ENCODE results near the gene CMPK2.

DNA sequence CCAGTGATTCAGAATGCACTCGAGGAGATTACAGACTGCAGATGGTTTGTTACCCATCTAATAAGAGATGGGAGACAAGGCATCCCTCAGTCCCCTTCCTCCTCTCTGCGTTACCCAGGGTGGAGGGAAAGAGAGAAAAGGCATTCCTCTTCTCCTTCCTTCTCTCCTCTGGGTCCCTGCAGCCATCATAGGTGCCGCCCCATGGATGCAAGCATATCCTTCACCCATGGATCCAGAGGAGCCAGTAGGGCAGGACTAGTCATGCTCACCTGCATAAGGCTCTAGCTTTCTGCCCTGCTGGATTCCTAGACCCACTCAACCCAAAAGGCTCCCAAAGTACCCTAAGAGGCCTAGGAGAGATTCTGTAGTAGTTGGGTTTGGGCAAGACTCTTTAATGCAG lies 20.4 kb downstream of the CMPK2 start:
- no peak for TF ChIP-seq TCF7 (IDR thresholded peaks at IDR 0.05; ENCODE audit: borderline replicate concordance)
- TF ChIP-seq PML (IDR thresholded peaks at IDR 0.05; ENCODE audit: low read length), result no peak
- 0 out of 2 replicates have a peak, but pooled peaks have one; percentile 65 for TF ChIP-seq CBX3 (IDR thresholded peaks at IDR 0.05; ENCODE audit: borderline replicate concordance, low read depth)
- no peak for TF ChIP-seq ATF3 (IDR thresholded peaks at IDR 0.05; ENCODE audit: borderline replicate concordance, extremely low read depth, low read depth, low read length)
- no peak for TF ChIP-seq POLR2A (IDR thresholded peaks at IDR 0.05; ENCODE audit: low read depth, low read length)
- TF ChIP-seq, protein P1, sequence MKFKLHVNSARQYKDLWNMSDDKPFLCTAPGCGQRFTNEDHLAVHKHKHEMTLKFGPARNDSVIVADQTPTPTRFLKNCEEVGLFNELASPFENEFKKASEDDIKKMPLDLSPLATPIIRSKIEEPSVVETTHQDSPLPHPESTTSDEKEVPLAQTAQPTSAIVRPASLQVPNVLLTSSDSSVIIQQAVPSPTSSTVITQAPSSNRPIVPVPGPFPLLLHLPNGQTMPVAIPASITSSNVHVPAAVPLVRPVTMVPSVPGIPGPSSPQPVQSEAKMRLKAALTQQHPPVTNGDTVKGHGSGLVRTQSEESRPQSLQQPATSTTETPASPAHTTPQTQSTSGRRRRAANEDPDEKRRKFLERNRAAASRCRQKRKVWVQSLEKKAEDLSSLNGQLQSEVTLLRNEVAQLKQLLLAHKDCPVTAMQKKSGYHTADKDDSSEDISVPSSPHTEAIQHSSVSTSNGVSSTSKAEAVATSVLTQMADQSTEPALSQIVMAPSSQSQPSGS (IDR thresholded peaks at IDR 0.05; ENCODE audit: low read length), result no peak
- TF ChIP-seq ETV6 (conservative IDR thresholded peaks at IDR 0.05 in 1 of 2, IDR thresholded peaks at IDR 0.05 in 1 of 2; ENCODE audit: borderline replicate concordance in 1 of 2, low read depth in 1 of 2), result no peak
- TF ChIP-seq SMC3 (IDR thresholded peaks at IDR 0.05; ENCODE audit: borderline replicate concordance, low read length), result no peak
- no peak for TF ChIP-seq TAF1 (IDR thresholded peaks at IDR 0.05; ENCODE audit: borderline replicate concordance, low read depth, low read length)

Data from GM12878 (cell line).